Ramos (cell line): ENCODE measurements around the gene SPATA13.

Experiments used
- in situ Hi-C: fragments of 300-500 bp; cut with MboI; formaldehyde crosslinking; loops from one replicate; pipeline ENCODE4 v1.14.3; 2022; ENCODE audit warnings: low sequenced_read_pairs; ENCODE audit not compliant: unreplicated experiment

The SPATA13 gene

DNA sequence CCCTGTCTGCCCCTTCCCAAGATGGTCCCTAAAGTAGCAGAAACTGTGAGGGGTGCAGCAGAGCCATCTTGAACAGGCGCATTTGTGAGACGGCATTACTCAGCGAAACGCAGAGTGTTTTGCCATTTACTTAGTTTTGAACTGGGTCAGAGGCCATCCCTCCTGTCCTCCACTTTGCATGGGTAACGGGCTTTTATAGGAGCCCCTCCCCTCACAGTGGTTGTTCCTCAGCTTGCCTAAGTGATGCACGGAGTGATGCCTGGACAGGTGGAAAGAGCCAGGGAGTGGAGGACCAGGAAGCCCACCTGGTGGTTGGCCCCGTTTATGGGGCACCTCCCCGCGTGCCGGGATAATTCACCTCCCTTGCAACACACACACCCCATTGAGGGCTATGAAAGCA lies 80.8 kb downstream of the SPATA13 start:
- in situ Hi-C loops, result loop anchor here (25.0 kb wide), 1 partner anchor 229 kb away; no protein-coding TSS in a partner anchor

- in situ Hi-C loops, result loop anchor here (25.0 kb wide), 1 partner anchor 230 kb away; no protein-coding TSS in a partner anchor
Measured at GRCh38 chr13:24242100-24242499, 81.6 kb downstream of the SPATA13 start.

DNA sequence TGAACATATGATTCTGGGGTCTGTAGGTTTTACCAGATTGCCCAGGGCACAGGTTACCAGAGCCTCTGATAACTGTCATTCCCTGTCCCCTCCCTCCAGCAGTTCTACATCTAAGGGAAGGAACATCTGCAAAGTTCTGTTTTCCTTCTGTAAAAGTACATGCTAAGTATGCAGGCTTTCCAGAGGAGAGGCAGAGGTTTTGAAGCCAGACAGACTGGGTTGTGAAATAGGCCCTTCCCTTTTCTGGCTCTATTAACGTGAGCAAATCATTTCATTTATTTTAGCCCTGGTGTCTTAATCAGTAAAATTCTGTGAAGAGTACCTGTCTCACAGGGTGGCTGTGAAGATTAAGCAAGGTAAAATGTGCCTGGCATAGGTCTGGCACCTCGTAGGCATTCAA lies 82.8 kb downstream of the SPATA13 start:
- in situ Hi-C loops, result loop anchor here (25.0 kb wide), 1 partner anchor 231 kb away; no protein-coding TSS in a partner anchor

- in situ Hi-C loops, result loop anchor here (25.0 kb wide), 1 partner anchor 233 kb away; no protein-coding TSS in a partner anchor
Measured at GRCh38 chr13:24244802-24245201, 84.3 kb downstream of the SPATA13 start.

- in situ Hi-C loops, result loop anchor here (25.0 kb wide), 1 partner anchor 235 kb away; no protein-coding TSS in a partner anchor
Measured at GRCh38 chr13:24247016-24247415, 86.5 kb downstream of the SPATA13 start.

DNA sequence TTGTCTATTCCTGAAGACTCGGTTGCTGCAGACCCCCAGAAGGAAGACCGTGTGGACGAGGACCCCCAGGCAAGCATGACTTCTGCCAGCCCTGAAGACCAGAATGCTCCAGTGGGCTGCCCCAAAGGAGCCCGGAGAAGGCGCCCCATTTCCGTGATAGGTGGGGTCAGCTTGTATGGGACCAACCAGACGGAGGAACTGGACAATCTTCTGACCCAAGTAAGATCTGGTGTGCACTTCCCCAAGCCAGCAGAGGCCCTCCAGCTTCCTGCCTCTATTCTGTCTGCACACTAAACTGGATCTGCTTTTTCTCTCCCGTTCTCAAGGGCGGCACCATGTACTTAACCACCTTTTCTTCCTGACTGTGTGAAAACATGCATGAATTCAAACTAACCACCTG lies 89.1 kb downstream of the SPATA13 start:
- in situ Hi-C loops, result loop anchor here (25.0 kb wide), 1 partner anchor 237 kb away; no protein-coding TSS in a partner anchor

- in situ Hi-C loops, result no loop called here
Measured at GRCh38 chr13:24250376-24251057, 90.0 kb downstream of the SPATA13 start.

- in situ Hi-C loops, result no loop called here
Measured at GRCh38 chr13:24251525-24251924, 91.0 kb downstream of the SPATA13 start.

DNA sequence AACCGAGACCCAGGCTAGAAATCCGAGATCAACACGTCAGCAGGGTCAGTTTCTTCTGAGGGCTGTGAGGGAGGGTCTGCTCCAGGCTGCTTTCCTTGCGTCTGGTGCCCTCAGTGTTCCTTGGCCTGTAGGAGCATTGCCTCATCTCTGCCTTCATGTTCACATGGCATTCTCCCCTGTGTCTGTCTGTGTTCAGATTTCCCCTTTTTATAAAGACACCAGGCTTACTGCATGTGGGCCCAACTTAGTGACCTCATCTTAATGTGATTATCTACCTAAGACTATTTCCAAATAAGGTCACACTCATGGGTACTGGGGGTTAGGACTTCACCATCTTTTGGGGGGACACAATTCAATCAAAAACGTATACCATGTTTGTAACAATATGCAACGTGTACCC lies 91.6 kb downstream of the SPATA13 start:
- in situ Hi-C loops, result no loop called here

DNA sequence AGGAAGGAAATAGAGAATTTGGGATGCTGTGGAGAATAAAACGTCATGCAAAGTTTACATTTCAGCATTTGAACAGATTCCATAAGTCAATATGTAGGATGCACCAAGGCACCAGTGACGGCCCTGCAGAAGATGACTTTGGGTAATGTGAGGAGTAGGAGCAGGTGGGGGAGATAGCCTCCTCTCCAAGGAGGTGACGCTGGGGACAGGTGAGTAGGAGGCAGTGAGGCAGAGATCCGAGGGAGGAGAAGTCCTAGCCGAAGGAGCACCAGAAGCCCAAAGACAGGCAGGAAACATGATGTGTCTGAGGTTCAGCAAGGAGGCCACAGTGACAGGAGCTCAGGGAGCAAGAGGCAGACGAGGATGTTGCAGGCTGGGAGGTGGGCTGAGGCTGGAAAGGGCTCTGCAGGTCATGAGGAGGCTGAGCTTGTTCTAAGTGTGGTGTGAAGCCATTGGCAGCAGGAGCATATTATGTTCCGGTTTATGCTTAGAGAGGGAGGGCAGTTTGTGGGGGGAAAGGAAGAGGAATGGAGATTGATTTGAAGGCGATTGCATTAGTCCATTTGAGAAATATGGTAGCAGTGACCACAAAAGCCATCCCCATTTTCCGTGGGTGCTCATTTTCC lies 93.1 kb downstream of the SPATA13 start:
- in situ Hi-C loops, result no loop called here

- in situ Hi-C loops, result no loop called here
Measured at GRCh38 chr13:24254146-24254841, 93.8 kb downstream of the SPATA13 start.

GRCh38 chr13:24257497-24257896 lies 97.0 kb downstream of the SPATA13 start:
- in situ Hi-C loops, result no loop called here

- in situ Hi-C loops, result no loop called here
Measured at GRCh38 chr13:24261566-24261965, 101.0 kb downstream of the SPATA13 start.

GRCh38 chr13:24263632-24264031 lies 103.1 kb downstream of the SPATA13 start:
- in situ Hi-C loops, result no loop called here

DNA sequence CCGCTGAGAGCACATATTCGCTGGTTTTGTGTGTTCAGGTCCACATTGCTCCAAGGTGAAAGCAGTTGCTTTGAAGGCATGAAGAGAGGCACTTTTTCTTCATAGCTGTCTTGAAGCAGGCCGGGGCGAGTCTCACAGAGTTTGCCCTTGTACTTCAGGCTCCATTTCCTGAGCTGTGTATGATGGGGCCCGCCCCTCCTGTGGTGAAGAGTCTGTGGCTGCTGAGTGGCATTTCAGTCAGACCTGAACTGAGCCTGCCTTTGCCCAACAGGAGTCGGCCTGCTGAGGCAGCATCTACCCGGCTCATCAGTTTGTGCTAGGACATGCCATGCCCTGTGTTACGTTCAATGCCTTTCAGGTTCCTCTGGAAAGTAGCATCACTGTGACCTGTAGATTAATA lies 104.5 kb downstream of the SPATA13 start:
- in situ Hi-C loops, result no loop called here

DNA sequence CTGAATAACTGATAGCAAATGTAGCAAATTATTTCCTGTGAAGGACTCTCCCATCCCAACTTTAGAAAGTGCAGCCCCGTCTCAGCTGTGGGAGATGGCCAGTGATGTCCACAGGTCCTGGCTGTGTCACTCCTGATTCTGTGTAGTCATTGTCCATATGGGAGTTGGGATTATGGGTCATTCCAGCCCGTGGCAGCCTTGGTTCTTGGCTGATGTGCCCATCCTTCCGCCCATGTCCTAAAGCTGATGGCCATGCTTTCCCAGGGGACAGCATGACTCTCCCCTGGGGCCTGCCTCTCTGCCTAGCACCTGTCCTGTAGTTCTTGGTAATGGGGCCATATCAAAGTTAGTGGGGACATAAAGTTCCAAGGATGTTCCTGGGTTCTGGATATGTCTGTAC lies 104.9 kb downstream of the SPATA13 start:
- in situ Hi-C loops, result no loop called here

GRCh38 chr13:24267274-24267673 lies 106.8 kb downstream of the SPATA13 start:
- in situ Hi-C loops, result no loop called here

- in situ Hi-C loops, result no loop called here
Measured at GRCh38 chr13:24267801-24268200, 107.3 kb downstream of the SPATA13 start.

GRCh38 chr13:24269821-24270220 lies 109.3 kb downstream of the SPATA13 start:
- in situ Hi-C loops, result no loop called here

DNA sequence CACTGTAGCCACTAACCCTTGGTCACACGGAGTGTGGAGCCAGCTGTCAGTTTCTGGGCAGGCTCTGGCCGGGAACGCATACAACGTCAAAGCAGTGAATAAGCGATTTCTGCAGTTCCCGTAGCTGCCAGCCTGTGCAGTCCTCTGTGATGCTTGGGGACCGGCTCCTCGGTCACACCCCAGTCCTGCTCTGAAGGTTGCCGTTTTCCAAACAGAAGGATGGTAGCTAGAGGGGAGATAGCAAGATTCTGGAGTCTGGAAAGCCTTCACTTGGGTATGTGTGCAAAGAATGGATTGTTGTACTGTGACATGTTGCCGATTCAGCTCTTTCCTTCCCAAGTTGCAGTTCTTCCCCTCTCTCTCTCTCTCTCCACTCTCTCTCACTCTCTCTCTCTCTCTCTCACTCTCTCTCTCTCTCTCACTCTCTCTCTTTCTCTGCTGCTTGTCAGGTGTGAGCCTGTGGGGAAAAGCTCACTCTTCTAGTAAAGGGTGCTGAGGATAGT lies 110.2 kb downstream of the SPATA13 start:
- in situ Hi-C loops, result no loop called here

DNA sequence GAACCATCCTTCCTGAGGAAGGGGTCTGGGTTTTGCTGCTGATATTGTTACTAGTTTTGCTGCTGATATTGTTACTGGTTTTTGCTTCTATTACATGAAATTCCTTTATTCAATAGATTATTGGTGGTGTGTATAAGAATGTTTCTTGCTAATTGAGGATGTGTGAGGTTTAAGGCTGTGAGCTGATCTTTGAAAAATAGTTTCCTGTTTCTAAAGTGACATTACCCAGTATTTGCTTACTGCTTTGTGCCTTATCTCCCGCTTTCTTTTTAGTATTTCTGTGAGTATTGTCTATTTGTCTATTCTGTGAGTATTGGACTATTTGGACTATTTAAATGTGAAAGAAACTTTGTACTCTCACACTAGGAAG lies 110.7 kb downstream of the SPATA13 start:
- in situ Hi-C loops, result no loop called here
